ENCODE results near the gene CHMP6. TPM values are rescaled to one million over a fixed set of nuclear protein-coding genes. Genes with fewer than 3 reads are reported as not detected.
"Not testable (repeated sequence)": the region's sequence is repeated elsewhere in the genome, so short reads cannot be mapped to it uniquely, and the experiment has no call there.

The CHMP6 gene
- total RNA-seq, 5 donors from 2014 or later (not counting 1 experiment from before 2014, with no cell fraction given), result 25.0 to 48.9 (median 43.2) TPM

DNA sequence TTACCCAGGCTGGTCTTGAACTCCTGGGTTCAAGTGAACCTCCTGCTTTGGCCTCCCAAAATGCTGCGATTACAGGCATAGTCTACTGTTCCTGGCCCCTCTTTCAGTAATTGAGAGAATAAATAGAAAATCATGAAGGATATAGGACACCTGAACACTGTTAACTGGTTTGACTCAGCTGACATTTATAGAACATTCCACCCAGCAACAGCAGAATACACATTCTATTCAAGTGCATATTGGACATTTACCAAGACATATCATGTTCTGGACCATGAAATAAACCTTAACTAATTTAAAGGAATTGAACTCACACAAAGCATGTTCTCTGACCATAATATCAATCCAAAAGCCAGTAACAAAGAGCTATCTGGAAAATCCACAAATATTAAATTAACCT lies 23.5 kb downstream of the CHMP6 start:
- POLR2A ChIA-PET, result no interaction called here
- CTCF ChIA-PET, result no interaction called here
- no peak overlapping the region for H3K27ac ChIP-seq (ENCODE audit: low read length)
- no peak for ATAC-seq (replicated peaks in 1 of 4)
- Mint-ChIP-seq H3K36me3 (peaks cover 8% of the 10 kb centered on the region), H3K27ac (no peak overlapping the region), H3K27me3 (peaks cover 0 to 4% of the 10 kb centered on the region in 2 donors), H3K4me3 (no peak overlapping the region), H3K4me1 (peaks cover 32 to 34% (median 32%) of the 10 kb centered on the region in 3 donors), H3K9me3 (peaks cover 3 to 11% (median 6%) of the 10 kb centered on the region in 3 donors)
- H3K4me1 ChIP-seq (ENCODE audit: control insufficient read depth in 1 of 2, extremely low read depth in 1 of 2, insufficient read depth in 2 of 2, low read length in 2 of 2), result peaks cover 7 to 29% of the 10 kb centered on the region in 2 experiments
- H3K9me3 ChIP-seq, result no peaks in the 10 kb centered on the region
- no peak overlapping the region for H3K4me3 ChIP-seq (ENCODE audit: control insufficient read depth in 1 of 2, extremely low read depth in 1 of 2, low read length in 1 of 2)
- H3K27me3 ChIP-seq (replicated peaks in 1 of 2; ENCODE audit: control insufficient read depth in 2 of 2, extremely low read depth in 1 of 2, insufficient read depth in 2 of 2, low read length in 1 of 2), result peaks cover 0 to 6% of the 10 kb centered on the region in 2 experiments
- H3K36me3 ChIP-seq (ENCODE audit: control insufficient read depth in 2 of 2, extremely low read depth in 1 of 2, insufficient read depth in 1 of 2, low read length in 1 of 2), result peaks cover 0 to 3% of the 10 kb centered on the region in 2 donors
- WGBS (ENCODE audit: insufficient coverage), result 100% methylated on average over 1 of the region's 1 CpG
- DNase-seq, result no peak

DNA sequence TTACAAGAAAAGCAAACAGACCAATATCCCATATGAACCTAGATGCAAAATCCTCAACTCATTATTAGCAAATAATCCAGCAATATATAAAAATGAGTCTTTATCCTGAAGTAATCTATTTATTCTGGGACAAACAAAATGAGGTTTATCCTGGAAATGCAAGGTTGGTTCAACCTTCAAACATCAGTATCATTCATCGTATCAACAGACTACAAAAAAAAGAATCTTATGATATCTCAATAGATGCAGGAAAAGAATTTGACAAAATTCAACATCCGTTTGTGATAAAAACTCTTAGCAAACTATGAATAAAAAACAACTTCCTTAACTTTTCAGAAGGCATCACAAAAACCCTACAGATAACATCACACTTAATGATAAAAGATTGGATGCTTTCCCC lies 24.9 kb downstream of the CHMP6 start:
- H3K4me1 Mint-ChIP-seq, result peaks cover 32 to 34% (median 32%) of the 10 kb centered on the region in 3 donors
- CTCF ChIA-PET, result no interaction called here
- no CpG with 5 or more reads among the region's 2 CpGs for WGBS (ENCODE audit: insufficient coverage)
- H3K4me3 Mint-ChIP-seq, result peak overlapping the region; percentile 2 to 21 (median 8)
- no peaks in the 10 kb centered on the region for H3K27me3 Mint-ChIP-seq
- peak overlapping the region; percentile 84 for H3K27ac ChIP-seq (ENCODE audit: low read length)
- H3K9me3 Mint-ChIP-seq, result peaks cover 0 to 4% (median 0%) of the 10 kb centered on the region in 3 donors
- DNase-seq (no peak), ATAC-seq (replicated peaks in 1 of 4) (no peak)
- H3K36me3 Mint-ChIP-seq, result peaks cover 3% of the 10 kb centered on the region
- POLR2A ChIA-PET, result interaction anchor here in 1 of 2 donors (1.2 kb wide), 1 partner anchor 10 kb away, joined by 3 read pairs; no protein-coding TSS in a partner anchor
- H3K27me3 ChIP-seq (replicated peaks in 1 of 2; ENCODE audit: control insufficient read depth in 2 of 2, extremely low read depth in 1 of 2, insufficient read depth in 2 of 2, low read length in 1 of 2), result peaks cover 0 to 8% of the 10 kb centered on the region in 2 experiments
- peaks cover 7 to 37% of the 10 kb centered on the region in 2 experiments for H3K4me1 ChIP-seq (ENCODE audit: control insufficient read depth in 1 of 2, extremely low read depth in 1 of 2, insufficient read depth in 2 of 2, low read length in 2 of 2)
- H3K36me3 ChIP-seq (ENCODE audit: control insufficient read depth in 2 of 2, extremely low read depth in 1 of 2, insufficient read depth in 1 of 2, low read length in 1 of 2), result peaks cover 0 to 3% of the 10 kb centered on the region in 2 donors
- no peak overlapping the region for H3K4me3 ChIP-seq (ENCODE audit: control insufficient read depth in 1 of 2, extremely low read depth in 1 of 2, low read length in 1 of 2)
- H3K9me3 ChIP-seq, result no peaks in the 10 kb centered on the region
- peak overlapping the region; percentile 79 to 97 for H3K27ac Mint-ChIP-seq

DNA sequence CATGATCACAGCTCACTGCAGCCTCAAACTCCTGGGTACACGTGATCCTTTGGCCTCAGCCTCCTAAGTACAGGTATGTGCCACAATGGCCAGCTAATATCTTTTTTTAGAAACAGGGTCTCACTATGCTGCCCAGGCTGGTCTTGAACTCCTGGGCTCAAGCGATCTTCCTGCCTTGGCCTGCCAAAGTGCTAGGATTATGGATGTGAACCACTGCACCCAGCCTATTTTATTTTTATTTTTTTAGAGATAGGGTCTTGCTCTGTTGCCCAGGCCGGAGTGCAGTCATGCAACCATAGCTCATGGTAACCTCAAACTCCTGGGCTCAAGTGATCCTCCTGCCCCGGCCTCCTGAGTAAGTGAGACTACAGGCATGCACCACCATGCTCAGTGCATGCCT lies 25.7 kb downstream of the CHMP6 start:
- WGBS (ENCODE audit: insufficient coverage), result 96% methylated on average over 3 of the region's 4 CpGs
- peak overlapping the region in 1 of 3 donors; percentile 90 for H3K4me3 Mint-ChIP-seq

DNA sequence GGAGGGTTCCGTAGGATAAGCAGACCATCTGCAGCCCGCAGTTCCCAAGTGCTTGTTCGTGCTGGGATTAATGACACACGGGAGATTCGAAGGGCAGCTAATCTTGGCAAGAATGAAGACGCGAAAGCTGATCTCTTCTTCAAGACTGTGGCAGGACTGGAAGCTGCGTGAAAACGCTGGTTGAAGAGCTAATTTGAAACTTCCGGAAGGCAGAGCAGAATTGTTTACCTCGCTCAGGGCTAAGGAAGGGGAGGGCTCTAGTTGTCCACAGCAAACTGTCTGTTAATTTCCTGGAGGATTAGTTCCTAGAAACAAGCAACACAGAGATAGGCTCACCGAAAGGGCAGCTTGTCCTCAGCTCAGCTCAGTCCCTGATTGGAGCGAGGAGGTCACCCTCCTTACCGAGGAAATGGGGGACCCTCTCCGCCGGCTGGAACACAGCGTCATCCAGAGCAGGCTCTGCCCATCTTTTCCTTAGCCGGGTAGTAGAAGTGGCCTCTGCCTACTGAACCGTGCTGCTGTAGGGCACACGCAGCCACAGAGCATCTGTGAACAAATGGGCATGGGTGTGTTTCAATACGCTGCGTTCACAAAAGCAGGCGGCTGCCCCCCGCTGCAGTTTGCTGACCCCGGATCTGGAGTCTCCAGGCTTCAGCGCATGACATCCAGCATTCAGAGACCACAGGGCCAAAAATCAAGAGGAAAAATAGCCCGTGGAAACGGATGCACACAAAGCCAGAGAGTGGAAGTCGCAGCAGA lies 26.6 kb downstream of the CHMP6 start:
- ATAC-seq (replicated peaks in 1 of 4) (peak; percentile 89 to 93 (median 92)), DNase-seq (peak in 23 of 35 experiments; percentile 10 to 62 (median 28))
- peak overlapping the region; percentile 97 for H3K27ac Mint-ChIP-seq
- Histone ChIP-seq H3K9me3 (no peaks in the 10 kb centered on the region), H3K27me3 (replicated peaks in 1 of 2; ENCODE audit: control insufficient read depth in 2 of 2, extremely low read depth in 1 of 2, insufficient read depth in 2 of 2, low read length in 1 of 2) (peaks cover 0 to 2% of the 10 kb centered on the region in 2 experiments), H3K4me3 (ENCODE audit: control insufficient read depth in 1 of 2, extremely low read depth in 1 of 2, low read length in 1 of 2) (peak overlapping the region; percentile 49 to 92), H3K4me1 (ENCODE audit: control insufficient read depth in 1 of 2, extremely low read depth in 1 of 2, insufficient read depth in 2 of 2, low read length in 2 of 2) (peaks cover 7 to 39% of the 10 kb centered on the region in 2 experiments), H3K36me3 (ENCODE audit: control insufficient read depth in 2 of 2, extremely low read depth in 1 of 2, insufficient read depth in 1 of 2, low read length in 1 of 2) (peaks cover 0 to 3% of the 10 kb centered on the region in 2 donors), H3K27ac (ENCODE audit: low read length) (peak overlapping the region; percentile 84)
- peak overlapping the region; percentile 78 to 90 (median 80) for H3K4me3 Mint-ChIP-seq
- no peaks in the 10 kb centered on the region for H3K27me3 Mint-ChIP-seq
- no peaks in the 10 kb centered on the region for H3K36me3 Mint-ChIP-seq
- 9% methylated on average over 29 of the region's 29 CpGs for WGBS (ENCODE audit: insufficient coverage)
- peaks cover 0 to 4% (median 0%) of the 10 kb centered on the region in 3 donors for H3K9me3 Mint-ChIP-seq
- peaks cover 32 to 35% (median 34%) of the 10 kb centered on the region in 3 donors for H3K4me1 Mint-ChIP-seq
- ChIA-PET POLR2A (interaction anchor here in 1 of 2 donors (1.2 kb wide), 1 partner anchor 11 kb away, joined by 3 read pairs; no protein-coding TSS in a partner anchor), CTCF (interaction anchor here in 1 of 2 donors (0.6 kb wide), 1 partner anchor 1752 kb away, joined by 3 read pairs; no protein-coding TSS in a partner anchor)

More for the DNA sequence above, 25.7 kb downstream of the CHMP6 start:
- peaks cover 7 to 39% of the 10 kb centered on the region in 2 experiments for H3K4me1 ChIP-seq (ENCODE audit: control insufficient read depth in 1 of 2, extremely low read depth in 1 of 2, insufficient read depth in 2 of 2, low read length in 2 of 2)
- CTCF ChIA-PET; H3K9me3 ChIP-seq; H3K4me3 ChIP-seq (ENCODE audit: control insufficient read depth in 1 of 2, extremely low read depth in 1 of 2, low read length in 1 of 2); H3K9me3 Mint-ChIP-seq; H3K36me3 Mint-ChIP-seq; H3K27me3 ChIP-seq (replicated peaks in 1 of 2; ENCODE audit: control insufficient read depth in 2 of 2, extremely low read depth in 1 of 2, insufficient read depth in 2 of 2, low read length in 1 of 2); H3K36me3 ChIP-seq (ENCODE audit: control insufficient read depth in 2 of 2, extremely low read depth in 1 of 2, insufficient read depth in 1 of 2, low read length in 1 of 2); H3K27me3 Mint-ChIP-seq; ATAC-seq (replicated peaks in 1 of 4); DNase-seq: not testable (repeated sequence)
- Mint-ChIP-seq H3K4me1 (peaks cover 32 to 34% (median 34%) of the 10 kb centered on the region in 3 donors), H3K27ac (peak overlapping the region; percentile 97)
- POLR2A ChIA-PET, result interaction anchor here in 1 of 2 donors (1.2 kb wide), 1 partner anchor 10 kb away, joined by 3 read pairs; no protein-coding TSS in a partner anchor
- peak overlapping the region; percentile 84 for H3K27ac ChIP-seq (ENCODE audit: low read length)

DNA sequence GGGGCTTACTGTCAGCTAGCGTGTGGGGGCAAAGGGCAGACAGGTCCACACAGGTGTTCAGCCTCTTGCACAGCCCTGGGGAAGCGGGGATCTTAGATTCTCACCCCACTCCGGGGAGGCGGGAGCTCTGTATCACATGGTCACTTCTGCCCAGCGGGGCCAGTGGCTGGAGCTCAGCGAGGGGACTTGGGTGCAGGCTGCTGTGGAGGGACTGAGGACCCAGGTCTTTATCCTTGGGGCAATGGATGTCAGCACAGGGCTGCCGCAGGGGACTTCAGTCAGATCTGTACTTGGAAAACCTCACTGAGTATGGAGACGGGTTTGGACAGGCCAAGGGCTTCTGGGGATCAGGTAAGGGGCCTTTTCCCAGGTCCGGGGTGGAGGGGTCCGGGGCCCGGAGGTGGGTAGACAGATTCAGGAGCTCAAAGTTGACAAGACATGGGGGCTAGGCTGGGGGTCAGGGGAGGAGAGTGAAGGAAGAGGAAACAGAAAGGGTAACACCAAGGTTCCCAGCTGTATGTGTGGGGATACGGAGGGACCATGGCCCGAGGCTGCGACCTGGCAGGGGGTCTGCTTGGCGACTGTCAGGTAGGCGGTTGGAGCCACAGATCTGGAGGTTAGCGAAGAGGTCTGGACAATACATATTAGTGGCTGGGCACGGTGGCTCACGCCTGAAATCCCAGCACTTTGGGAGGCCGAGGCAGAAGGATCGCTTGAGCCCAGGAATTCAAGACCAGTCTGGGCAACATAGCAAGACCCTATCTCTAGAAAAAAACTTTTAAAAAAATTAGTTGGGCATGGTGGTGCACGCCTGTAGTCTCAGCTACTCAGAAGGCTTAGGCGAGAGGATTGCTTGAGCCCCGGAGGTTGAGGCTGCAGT lies 28.2 kb downstream of the CHMP6 start:
- no peak for ATAC-seq (replicated peaks in 1 of 4)

More for the DNA sequence above, 28.2 kb downstream of the CHMP6 start:
- peak overlapping the region; percentile 97 for H3K27ac Mint-ChIP-seq
- H3K4me1 ChIP-seq (ENCODE audit: control insufficient read depth in 1 of 2, extremely low read depth in 1 of 2, insufficient read depth in 2 of 2, low read length in 2 of 2), result peaks cover 7 to 48% of the 10 kb centered on the region in 2 experiments
- peaks cover 0 to 8% of the 10 kb centered on the region in 2 experiments for H3K27me3 ChIP-seq (replicated peaks in 1 of 2; ENCODE audit: control insufficient read depth in 2 of 2, extremely low read depth in 1 of 2, insufficient read depth in 2 of 2, low read length in 1 of 2)
- no peaks in the 10 kb centered on the region for H3K27me3 Mint-ChIP-seq
- peaks cover 38 to 42% (median 41%) of the 10 kb centered on the region in 3 donors for H3K4me1 Mint-ChIP-seq
- peaks cover 0 to 4% (median 0%) of the 10 kb centered on the region in 3 donors for H3K9me3 Mint-ChIP-seq
- peak overlapping the region in 2 of 3 donors; percentile 13 to 37 for H3K4me3 Mint-ChIP-seq
- H3K36me3 Mint-ChIP-seq, result no peaks in the 10 kb centered on the region
- no peaks in the 10 kb centered on the region for H3K9me3 ChIP-seq
- CTCF ChIA-PET, result interaction anchor here in 1 of 2 donors (0.6 to 0.7 kb wide), 2 partner anchors 39 to 86 kb away, joined by 5 to 6 read pairs; no protein-coding TSS in a partner anchor
- POLR2A ChIA-PET, result interaction anchor here in 1 of 2 donors (0.6 kb wide), 1 partner anchor 9 kb away, joined by 6 read pairs; no protein-coding TSS in a partner anchor
- no peak for DNase-seq
- 88% methylated on average over 20 of the region's 24 CpGs for WGBS (ENCODE audit: insufficient coverage)
- H3K36me3 ChIP-seq (ENCODE audit: control insufficient read depth in 2 of 2, extremely low read depth in 1 of 2, insufficient read depth in 1 of 2, low read length in 1 of 2), result peaks cover 0 to 3% of the 10 kb centered on the region in 2 donors
- H3K27ac ChIP-seq (ENCODE audit: low read length), result no peak overlapping the region
- no peak overlapping the region for H3K4me3 ChIP-seq (ENCODE audit: control insufficient read depth in 1 of 2, extremely low read depth in 1 of 2, low read length in 1 of 2)
